ENCODE measurements around the gene ALMS1.

DNA sequence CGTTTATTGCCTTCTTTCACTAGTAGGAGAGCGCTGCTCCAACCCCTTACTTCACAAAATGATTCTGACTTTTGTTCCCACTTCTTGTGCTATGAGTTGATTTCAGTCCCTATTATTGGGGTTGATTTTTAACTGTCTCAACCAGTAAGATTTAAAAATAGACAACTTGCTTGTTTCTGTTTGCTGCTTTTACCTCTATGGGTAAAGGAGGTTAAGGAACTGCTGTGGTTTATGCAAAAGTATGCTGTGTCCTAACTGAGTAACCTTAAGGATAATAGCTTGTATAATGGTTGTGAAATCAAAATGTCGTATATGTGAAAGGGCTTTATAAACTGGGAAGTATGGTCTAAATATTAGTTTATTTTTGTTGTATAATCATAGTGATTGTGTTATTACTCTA, 22.6 kb downstream of the ALMS1 start:
- TF ChIP-seq, protein P1, sequence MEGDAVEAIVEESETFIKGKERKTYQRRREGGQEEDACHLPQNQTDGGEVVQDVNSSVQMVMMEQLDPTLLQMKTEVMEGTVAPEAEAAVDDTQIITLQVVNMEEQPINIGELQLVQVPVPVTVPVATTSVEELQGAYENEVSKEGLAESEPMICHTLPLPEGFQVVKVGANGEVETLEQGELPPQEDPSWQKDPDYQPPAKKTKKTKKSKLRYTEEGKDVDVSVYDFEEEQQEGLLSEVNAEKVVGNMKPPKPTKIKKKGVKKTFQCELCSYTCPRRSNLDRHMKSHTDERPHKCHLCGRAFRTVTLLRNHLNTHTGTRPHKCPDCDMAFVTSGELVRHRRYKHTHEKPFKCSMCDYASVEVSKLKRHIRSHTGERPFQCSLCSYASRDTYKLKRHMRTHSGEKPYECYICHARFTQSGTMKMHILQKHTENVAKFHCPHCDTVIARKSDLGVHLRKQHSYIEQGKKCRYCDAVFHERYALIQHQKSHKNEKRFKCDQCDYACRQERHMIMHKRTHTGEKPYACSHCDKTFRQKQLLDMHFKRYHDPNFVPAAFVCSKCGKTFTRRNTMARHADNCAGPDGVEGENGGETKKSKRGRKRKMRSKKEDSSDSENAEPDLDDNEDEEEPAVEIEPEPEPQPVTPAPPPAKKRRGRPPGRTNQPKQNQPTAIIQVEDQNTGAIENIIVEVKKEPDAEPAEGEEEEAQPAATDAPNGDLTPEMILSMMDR (IDR thresholded peaks at IDR 0.05; ENCODE audit: insufficient read depth, low read length, poor library complexity, severe bottlenecking) = no peak
- TF ChIP-seq EZH2phosphoT487 (conservative IDR thresholded peaks at IDR 0.05; ENCODE audit: low read length) = no peak
